ENCODE data around the gene CBARP.

The CBARP gene, protein sequence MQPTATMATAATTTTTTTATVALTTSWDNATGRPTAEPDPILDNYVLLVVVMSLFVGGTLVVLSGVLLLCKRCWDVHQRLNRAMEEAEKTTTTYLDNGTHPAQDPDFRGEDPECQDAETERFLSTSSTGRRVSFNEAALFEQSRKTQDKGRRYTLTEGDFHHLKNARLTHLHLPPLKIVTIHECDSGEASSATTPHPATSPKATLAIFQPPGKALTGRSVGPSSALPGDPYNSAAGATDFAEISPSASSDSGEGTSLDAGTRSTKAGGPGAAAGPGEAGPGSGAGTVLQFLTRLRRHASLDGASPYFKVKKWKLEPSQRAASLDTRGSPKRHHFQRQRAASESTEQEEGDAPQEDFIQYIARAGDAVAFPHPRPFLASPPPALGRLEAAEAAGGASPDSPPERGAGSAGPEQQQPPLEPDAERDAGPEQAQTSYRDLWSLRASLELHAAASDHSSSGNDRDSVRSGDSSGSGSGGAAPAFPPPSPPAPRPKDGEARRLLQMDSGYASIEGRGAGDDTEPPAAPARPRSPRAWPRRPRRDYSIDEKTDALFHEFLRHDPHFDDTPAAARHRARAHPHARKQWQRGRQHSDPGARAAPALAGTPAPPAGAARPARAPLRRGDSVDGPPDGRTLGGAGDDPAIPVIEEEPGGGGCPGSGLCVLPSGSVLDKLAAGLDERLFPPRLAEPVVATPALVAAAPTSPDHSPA

DNA sequence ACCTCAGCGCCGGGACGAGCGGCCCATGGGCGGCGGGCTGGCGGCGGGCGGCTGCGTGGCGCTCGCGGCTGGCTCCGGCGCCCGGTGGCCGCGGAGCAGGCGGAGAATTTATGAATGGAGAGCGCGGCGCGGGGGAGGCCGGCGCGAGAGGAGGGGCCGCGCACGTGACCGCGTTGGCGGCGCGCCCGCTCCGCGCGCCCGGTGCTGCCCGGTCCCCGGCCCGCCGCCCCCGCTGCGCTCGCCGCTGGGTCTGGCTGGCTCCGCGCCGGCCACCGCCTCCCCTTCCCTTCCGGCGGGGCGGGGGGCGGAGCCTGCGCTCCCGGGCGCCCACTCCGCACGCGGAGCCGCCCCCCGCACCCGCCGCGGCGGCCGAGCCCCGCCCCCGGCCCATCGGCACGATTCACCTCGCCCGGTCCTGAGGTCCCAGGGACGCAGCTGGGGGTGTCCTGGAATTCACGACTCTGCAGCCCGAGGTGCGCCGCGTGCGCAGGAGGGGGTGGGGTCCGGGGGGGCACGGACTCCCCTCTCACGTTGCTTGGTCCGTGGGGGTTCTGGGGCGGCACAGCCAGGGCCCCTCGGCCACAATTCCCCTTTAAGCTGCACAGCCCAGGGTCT, at the start of gene CBARP:
Gene CBARP, minus strand, starts transcription at position 252 of the 615 bp plus-strand sequence. CDS start 1,905 bp downstream, outside the sequence.
- TF ChIP-seq CTCF (IDR thresholded peaks at IDR 0.05; ENCODE audit: extremely low read depth, insufficient read depth, missing control alignments): no peak
- in situ Hi-C loops (cut with MboI; ENCODE audit: low pct_unique_long_range_greater_than_20kb, low sequenced_read_pairs, unreplicated experiment): no loop called here
- peak; percentile 78 for DNase-seq (ENCODE audit: low spot score)

DNA sequence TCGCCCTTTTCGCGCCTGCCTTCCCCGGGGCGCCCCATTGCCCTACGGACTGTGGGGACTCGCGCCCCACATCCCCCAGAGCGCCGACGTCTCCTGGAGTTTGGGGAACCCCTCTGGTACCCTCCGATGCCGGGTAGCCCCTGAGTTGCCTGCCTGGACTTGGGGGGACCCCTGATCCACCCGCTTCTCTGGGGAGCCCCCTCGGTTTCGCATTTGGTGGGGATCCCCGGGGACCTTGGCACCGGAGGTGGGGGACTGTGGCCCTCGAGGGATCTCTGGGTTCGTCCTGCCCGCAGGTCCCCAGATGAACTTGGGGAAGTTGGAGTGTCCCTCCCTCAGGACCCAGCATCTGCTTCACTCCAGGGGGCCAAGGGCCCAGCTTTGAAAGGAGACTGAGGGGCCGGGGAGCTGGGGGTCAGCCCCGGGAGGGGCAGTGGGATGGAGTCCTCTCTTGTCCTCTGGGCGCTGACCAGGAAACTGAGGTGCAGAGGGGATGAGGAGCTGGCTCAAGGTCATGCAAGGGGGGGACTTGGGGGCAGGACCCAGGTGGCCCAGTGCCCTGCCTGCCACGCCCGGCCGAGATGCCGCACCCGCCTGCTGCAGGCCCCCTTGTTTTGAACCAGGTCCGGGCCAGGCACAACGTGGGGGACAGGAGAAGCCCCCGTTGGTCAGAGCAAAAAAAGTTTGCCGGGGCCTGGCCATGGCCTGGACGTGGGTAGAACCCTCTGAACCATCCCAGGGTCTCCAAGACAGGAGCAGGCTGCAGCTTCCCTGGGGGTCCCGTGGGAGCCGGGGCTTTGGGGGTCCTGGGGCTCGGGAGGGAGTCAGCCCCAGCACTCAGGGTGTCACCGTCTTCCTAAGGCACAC, 48.9 kb upstream of the CBARP start:
- in situ Hi-C loops (cut with MboI; ENCODE audit: low pct_unique_long_range_greater_than_20kb, low sequenced_read_pairs, unreplicated experiment): loop anchor here (25.0 kb wide), 1 partner anchor 101 kb away; the partner anchor contains the start of gene NDUFS7
- TF ChIP-seq CTCF (IDR thresholded peaks at IDR 0.05; ENCODE audit: extremely low read depth, insufficient read depth, missing control alignments): no peak
- DNase-seq (ENCODE audit: low spot score): no peak

DNA sequence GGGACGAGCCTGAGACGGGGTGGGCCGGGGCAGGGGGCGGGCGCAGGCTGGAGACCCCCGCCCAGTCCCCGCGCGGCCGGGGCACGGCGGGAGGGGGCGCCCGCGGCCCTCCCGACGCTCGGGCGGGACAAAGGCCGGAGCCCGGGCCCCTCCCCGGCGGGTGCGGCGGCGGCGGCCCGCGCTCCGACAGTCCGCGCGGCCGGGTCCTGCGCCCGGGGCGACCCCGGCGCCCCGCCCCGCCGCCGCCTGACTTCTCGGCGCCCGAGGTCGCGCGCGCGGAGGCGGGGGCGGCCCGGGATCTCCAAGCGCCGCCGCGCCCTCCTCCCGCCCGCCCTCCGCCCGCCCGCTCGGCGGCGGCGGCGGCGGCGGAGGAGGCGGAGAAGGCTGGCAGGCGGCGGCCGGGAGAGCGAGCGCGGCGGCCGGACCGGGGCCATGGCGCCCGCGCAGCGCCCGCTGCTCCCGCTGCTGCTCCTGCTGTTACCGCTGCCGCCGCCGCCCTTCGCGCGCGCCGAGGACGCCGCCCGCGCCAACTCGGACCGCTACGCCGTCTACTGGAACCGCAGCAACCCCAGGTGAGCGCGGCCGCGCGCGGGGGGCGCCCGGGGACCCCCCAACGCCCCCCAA, 48.0 kb upstream of the CBARP start, which contains the start of gene EFNA2:
Gene EFNA2, plus strand, starts transcription at position 137 of the 624 bp plus-strand sequence. Its CDS starts 296 bp downstream, at position 433.
- TF ChIP-seq CTCF (IDR thresholded peaks at IDR 0.05; ENCODE audit: extremely low read depth, insufficient read depth, missing control alignments): peak; percentile 22
- no peak for DNase-seq (ENCODE audit: low spot score)
- in situ Hi-C loops (cut with MboI; ENCODE audit: low pct_unique_long_range_greater_than_20kb, low sequenced_read_pairs, unreplicated experiment): loop anchor here (25.0 kb wide), 1 partner anchor 101 kb away; the partner anchor contains the start of gene NDUFS7

GRCh38 chr19:1284979-1285736, 47.4 kb upstream of the CBARP start:
- in situ Hi-C loops (cut with MboI; ENCODE audit: low pct_unique_long_range_greater_than_20kb, low sequenced_read_pairs, unreplicated experiment): loop anchor here (25.0 kb wide), 1 partner anchor 102 kb away; the partner anchor contains the start of gene NDUFS7
- no peak for TF ChIP-seq CTCF (IDR thresholded peaks at IDR 0.05; ENCODE audit: extremely low read depth, insufficient read depth, missing control alignments)
- no peak for DNase-seq (ENCODE audit: low spot score)

DNA sequence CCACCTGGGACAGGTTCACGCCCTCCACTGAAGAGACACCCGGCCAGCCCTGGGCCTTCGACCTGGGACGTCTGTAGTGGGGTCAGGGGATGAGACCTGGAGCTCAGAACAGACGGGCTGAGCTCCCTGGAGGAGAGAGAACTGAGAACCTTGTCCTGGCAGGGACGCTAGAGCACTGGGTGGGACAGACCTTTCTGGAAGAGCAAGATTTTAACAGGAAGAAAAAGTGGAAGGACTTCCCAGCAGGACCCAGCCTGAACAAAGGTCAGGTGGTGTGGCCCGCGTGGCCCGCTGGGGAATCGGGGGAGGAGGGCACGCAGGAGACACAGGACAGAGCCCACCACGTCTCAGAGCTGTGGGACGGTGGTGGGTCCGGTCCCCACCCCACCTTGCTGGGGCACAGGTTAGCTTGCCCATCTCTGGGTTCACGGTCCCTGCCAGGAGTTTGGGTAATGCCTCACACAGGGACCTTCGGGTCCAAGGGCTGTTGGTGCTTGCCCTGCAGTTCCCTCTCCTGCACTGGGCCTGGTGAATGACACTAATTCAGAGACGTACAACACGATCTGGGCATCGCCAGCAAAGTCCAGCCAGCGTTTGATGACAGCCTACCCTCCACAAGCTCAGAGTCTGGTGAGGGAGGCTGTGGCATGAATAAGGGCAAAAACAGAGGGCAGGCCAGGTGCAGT, 46.6 kb upstream of the CBARP start:
- in situ Hi-C loops (cut with MboI; ENCODE audit: low pct_unique_long_range_greater_than_20kb, low sequenced_read_pairs, unreplicated experiment): loop anchor here (25.0 kb wide), 1 partner anchor 103 kb away; the partner anchor contains the start of gene NDUFS7

More for the DNA sequence above, 46.6 kb upstream of the CBARP start:
- TF ChIP-seq CTCF (IDR thresholded peaks at IDR 0.05; ENCODE audit: extremely low read depth, insufficient read depth, missing control alignments): no peak
- DNase-seq (ENCODE audit: low spot score): no peak
